GM18873 (cell line): Measurements from ENCODE around the gene MX2.
"Not testable (repeated sequence)": the region's sequence is repeated elsewhere in the genome, so short reads cannot be mapped to it uniquely, and the experiment has no call there.

Experiments used
- ATAC-seq: cut with Tn5 transposase; IDR thresholded peaks from one replicate; pipeline ENCODE4 v1.9.1; 2021; ENCODE audit warnings: mild to moderate bottlenecking, moderate library complexity, moderate number of reproducible peaks; ENCODE audit not compliant: unreplicated experiment, low FRiP score

Gene MX2

GRCh38 chr21:41361786-41362604 lies at the start of gene MX2:
Gene MX2 (plus strand): TSS chr21:41362027. CDS start chr21:41376907, 14,880 bp downstream.
- ATAC-seq, result no peak

- not testable (repeated sequence) for ATAC-seq
Measured at GRCh38 chr21:41313285-41314164, 48.3 kb upstream of the MX2 start.

- no peak for ATAC-seq
Measured at GRCh38 chr21:41315726-41316125, 46.1 kb upstream of the MX2 start.

GRCh38 chr21:41316200-41317062 lies 45.4 kb upstream of the MX2 start, which contains the start of gene FAM3B:
Gene FAM3B (plus strand): TSS chr21:41316801. CDS start chr21:41316880, 79 bp downstream.
- no peak for ATAC-seq

GRCh38 chr21:41317063-41317392 lies 44.8 kb upstream of the MX2 start:
- ATAC-seq, result no peak

GRCh38 chr21:41317458-41317857 lies 44.4 kb upstream of the MX2 start:
- ATAC-seq, result no peak

GRCh38 chr21:41318218-41318617 lies 43.6 kb upstream of the MX2 start:
- ATAC-seq, result no peak

GRCh38 chr21:41319273-41319672 lies 42.6 kb upstream of the MX2 start:
- ATAC-seq, result no peak

GRCh38 chr21:41321211-41321907 lies 40.5 kb upstream of the MX2 start:
- ATAC-seq, result no peak

- no peak for ATAC-seq
Measured at GRCh38 chr21:41321908-41322495, 39.8 kb upstream of the MX2 start.

GRCh38 chr21:41322496-41323382 lies 39.1 kb upstream of the MX2 start:
- ATAC-seq, result no peak

GRCh38 chr21:41325138-41325912 lies 36.5 kb upstream of the MX2 start:
- no peak for ATAC-seq

GRCh38 chr21:41326414-41327080 lies 35.3 kb upstream of the MX2 start:
- no peak for ATAC-seq

- no peak for ATAC-seq
Measured at GRCh38 chr21:41327753-41328152, 34.1 kb upstream of the MX2 start.

GRCh38 chr21:41328660-41329607 lies 32.9 kb upstream of the MX2 start:
- ATAC-seq, result no peak

- ATAC-seq, result no peak
Measured at GRCh38 chr21:41333752-41334151, 28.1 kb upstream of the MX2 start.
